GM19395 (cell line): ENCODE data around the gene DOK5.

ENCODE experiments used
- ATAC-seq: cut with Tn5 transposase; IDR thresholded peaks from one replicate; pipeline ENCODE4 v1.9.1; 2021; ENCODE audit warnings: mild to moderate bottlenecking, moderate library complexity; ENCODE audit not compliant: unreplicated experiment

DOK5 gene

DNA sequence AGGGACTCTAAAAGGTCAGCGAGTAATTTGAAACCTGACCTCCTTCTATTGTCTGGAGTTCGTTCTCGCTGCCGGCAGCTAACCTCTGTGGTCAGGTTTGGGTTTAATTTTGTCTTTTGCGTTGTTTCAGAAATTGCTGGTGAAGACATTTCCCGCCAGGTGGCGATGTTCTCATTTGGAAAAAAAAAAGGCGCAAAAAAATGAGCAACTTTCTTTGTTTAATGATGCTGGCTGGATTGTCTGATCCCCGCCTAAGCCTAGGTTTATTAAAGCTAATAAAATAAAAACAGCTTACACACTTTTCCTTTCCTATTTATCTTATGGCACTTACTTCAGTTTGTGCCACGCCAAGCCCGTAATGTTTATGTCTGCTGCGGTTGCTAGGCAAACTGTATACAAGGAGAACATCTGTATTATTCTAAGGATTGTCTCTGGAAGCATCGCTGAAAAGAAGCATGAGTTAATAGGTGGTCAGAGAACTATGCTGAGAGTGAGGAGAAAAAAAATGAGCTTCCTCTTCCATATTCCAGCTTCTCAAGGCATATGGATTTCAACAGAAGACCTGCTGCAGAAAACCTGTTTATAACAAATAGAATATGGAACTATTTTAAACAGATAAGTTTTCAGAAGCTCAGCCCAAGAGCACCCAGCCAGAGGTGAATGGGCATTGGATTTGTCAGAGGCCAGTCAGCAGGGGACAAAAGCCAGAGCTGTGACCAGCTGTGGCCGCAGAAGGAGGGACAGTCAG lies 205.7 kb downstream of the DOK5 start:
- ATAC-seq, result no peak

DNA sequence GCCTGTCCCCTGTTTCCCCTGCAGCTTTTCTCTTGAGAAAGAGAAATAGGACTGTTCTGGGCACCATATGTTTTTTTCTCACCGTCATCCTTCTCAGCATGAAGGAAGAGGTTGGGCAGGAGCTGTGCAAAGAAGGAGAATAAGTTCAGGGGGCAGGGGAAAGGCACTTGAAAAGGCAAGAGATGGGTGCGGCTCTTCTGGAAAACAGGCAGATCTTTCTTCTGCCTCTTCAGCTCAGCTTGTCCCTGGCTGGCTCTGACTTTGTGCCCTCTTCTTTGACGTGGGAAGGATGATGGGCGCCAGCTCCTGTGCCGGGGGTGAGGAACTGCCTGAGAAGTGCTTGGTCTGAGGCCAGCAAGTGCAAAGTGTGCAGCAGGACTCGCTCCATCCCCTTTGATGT lies 206.5 kb downstream of the DOK5 start:
- no peak for ATAC-seq

DNA sequence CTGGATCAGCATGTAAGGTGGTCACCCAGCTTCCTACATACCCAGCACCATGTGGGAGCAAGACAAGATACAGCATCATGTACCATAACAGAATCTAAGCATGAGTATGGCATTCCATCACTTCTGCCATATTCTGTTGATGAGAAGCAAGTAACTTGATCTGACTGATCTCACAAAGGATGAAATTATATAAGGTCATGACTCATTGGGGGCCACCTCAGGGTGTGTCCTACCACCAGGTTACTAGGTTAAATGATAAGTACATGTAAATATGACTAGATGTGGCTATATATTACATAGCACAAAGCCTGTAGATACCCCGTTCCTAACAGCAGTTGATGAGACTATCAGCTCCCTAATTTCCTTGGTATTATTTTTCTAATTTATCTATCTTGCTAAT lies 213.1 kb downstream of the DOK5 start:
- no peak for ATAC-seq

DNA sequence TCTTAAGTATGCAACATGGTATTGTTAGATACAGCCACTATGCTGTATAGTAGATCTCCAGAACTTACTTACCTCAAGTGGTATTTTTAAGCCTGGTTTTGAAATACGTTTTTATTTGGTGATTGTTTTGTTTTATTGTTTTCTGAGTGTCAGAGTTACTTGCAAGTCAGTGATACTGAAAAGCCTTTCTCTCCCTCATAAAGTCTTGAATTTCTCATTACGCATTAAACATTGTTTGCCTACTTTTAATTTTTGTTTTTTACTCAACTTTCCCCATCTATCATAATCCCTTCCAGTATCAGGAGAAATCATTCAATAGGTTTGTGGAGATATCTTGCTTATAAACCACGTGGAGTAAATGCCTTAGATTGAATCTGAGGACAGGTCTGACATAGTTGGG lies 214.9 kb downstream of the DOK5 start:
- no peak for ATAC-seq

DNA sequence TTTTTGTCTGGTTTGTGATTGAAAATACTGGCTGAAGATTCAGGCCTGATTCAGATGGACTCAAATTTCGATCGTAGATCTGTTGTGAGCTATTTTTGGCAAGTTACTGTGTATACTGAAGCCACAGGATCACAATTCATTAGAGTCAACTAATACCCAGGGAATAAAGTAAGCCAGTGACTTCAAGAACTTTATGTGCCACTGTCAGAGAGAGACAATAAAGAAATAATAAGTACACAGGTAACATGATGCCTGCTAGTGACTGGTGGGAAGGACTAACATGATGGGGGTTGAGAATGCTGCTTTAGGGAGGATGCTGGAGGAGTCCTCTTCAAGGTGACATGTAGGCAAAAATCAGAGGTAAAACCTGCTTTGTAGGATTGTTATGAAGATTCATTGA lies 215.9 kb downstream of the DOK5 start:
- no peak for ATAC-seq

DNA sequence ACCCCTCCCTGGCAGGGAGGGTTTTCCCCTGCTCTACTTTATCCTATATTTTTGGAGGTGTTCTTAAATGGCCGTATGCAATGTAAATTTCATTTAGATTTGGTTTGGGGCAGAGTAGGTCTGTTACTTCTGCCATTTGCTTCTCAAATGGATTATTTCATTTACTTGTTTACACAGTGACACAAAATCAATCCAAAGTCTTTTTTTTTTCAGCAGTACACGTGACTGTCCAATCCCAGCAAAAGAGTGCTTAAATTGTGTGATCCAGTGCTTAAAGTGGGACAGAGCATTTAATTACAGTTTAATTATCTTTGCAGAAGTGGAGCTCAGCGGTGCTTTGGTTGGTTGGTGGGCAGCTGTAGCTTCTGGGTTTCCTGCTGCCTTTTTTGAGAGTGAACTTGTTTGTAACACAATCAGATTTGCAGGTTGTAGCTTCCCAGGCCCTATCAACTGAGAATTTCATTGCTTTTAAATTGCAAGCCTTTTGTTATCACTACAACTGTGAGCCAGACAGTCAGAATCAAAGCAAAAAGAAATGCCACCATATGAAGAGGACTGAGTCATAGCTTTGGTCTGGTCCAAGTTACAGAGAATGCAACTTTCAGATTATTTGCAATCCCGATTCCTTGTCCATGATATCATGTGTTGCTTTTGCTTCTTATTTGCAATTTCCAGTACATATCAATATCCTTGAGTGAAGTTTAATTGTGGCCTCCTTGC lies 216.9 kb downstream of the DOK5 start:
- no peak for ATAC-seq

DNA sequence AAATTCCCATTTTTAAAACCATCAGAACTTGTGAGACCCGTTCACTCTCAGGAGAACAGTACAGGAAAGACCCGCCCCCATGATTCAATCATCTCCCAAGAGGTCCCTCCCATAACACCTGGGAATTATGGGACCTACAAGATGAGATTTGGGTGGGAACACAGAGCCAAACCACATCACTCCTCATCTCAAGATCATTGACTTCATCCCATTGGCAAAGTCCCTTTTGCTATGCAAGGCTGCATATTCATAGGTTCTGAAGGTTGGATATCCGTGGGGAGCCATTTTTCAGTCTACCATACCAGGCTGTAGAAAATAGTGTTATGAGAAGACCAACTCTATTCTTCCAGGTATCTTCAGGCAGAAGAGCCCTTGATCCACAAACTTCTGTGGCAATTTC lies 219.1 kb downstream of the DOK5 start:
- ATAC-seq, result no peak

DNA sequence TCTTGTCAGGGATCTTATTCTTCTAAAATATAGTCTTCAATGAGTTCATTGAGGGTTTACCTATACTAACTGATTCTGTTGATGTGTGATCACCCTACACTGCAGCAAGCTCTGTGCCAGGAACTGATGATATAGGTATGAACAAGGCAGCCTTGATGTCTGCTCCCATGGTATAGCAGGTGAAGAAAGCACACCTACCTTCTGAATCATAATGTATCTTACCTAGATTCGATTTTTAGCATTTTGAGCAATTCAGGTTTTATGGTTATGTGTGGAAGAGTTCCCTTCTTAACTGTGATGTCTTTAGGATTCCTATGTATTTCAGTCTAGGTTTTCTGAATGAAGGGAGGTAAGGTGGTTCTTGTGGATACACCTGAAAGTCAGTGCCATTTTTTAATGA lies 223.0 kb downstream of the DOK5 start:
- ATAC-seq, result no peak
